HG02798 (cell line): ENCODE data around the gene PRPF8.

ENCODE experiments used
- ATAC-seq: cut with Tn5 transposase; IDR thresholded peaks from one replicate; pipeline ENCODE4 v1.9.1; 2021; ENCODE audit warnings: mild to moderate bottlenecking; ENCODE audit not compliant: unreplicated experiment, poor library complexity

Gene PRPF8

GRCh38 chr17:1647802-1648171 lies 36.9 kb downstream of the PRPF8 start:
- no peak for ATAC-seq

GRCh38 chr17:1646199-1646875 lies 38.3 kb downstream of the PRPF8 start:
- ATAC-seq, result no peak

GRCh38 chr17:1645207-1646171 lies 39.2 kb downstream of the PRPF8 start, which contains the start of gene SCARF1:
SCARF1 (minus strand) TSS chr17:1645732; CDS start chr17:1645697, 35 bp downstream.
- ATAC-seq, result no peak

- no peak for ATAC-seq
Observed at GRCh38 chr17:1644493-1645206, 40.0 kb downstream of the PRPF8 start.

GRCh38 chr17:1643999-1644492 lies 40.6 kb downstream of the PRPF8 start:
- ATAC-seq, result no peak

- peak; percentile 23 for ATAC-seq
Observed at GRCh38 chr17:1643293-1643998, 41.2 kb downstream of the PRPF8 start.

GRCh38 chr17:1641065-1641403 lies 43.6 kb downstream of the PRPF8 start:
- no peak for ATAC-seq

GRCh38 chr17:1640329-1641064 lies 44.2 kb downstream of the PRPF8 start:
- no peak for ATAC-seq

GRCh38 chr17:1639549-1640180 lies 45.0 kb downstream of the PRPF8 start:
- ATAC-seq, result no peak

GRCh38 chr17:1638624-1639300 lies 45.9 kb downstream of the PRPF8 start:
- ATAC-seq, result no peak

GRCh38 chr17:1638171-1638590 lies 46.5 kb downstream of the PRPF8 start:
- no peak for ATAC-seq

GRCh38 chr17:1636732-1637285 lies 47.9 kb downstream of the PRPF8 start:
- ATAC-seq, result no peak

GRCh38 chr17:1635675-1636465 lies 48.8 kb downstream of the PRPF8 start:
- ATAC-seq, result no peak

- ATAC-seq, result no peak
Observed at GRCh38 chr17:1634841-1635650, 49.6 kb downstream of the PRPF8 start.

GRCh38 chr17:1630662-1631061 lies 54.0 kb downstream of the PRPF8 start:
- ATAC-seq, result no peak

GRCh38 chr17:1629504-1630310 lies 55.0 kb downstream of the PRPF8 start:
- ATAC-seq, result peak; percentile 23
